ENCODE results near the gene ALG3.
A peak's percentile ranks its signal among the peaks of the same experiment; 100 is the strongest.

ALG3 gene

DNA sequence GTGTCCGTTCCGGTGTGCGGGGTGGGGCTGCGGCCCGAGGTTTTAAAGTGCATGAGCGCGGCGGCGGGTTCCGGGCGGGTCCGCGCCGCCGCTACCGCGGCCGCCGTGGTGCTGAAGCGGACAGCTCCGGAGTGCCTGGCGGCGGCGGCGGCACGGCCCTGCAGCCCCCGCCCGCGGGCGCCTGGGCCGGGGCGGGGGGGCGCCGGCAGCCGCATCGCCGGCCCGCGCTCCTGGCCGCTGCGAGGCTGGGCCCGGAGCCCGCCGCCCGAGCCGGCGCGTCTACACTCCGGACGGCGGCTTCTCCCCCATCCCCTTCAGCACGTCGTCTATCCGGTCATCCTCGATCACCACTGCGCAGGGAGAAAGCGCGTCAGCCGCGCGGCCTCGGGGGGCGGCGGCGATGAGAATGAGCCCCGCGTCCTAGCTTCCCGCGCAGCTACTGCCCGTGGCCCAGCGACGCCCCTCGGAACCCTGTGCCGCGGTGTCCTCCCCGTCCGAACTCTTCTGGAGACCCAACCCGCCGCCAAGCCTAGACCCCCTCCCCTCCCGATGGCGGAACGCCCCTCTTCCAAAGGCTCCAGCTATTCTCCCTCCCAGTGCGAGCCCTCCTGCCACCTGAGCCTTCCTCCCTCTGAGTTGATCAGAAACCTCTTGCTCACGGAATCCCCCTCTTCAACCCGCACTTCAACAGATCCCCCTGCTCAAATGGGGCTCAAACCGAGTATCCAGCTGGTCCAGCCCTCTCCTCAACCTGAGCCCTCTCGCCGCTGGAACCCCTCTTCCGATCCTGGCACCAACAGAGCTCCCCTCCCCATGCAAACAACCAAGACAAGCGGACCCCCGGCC, 11.3 kb upstream of the ALG3 start:
- peak; percentile 63 for DNase-seq

DNA sequence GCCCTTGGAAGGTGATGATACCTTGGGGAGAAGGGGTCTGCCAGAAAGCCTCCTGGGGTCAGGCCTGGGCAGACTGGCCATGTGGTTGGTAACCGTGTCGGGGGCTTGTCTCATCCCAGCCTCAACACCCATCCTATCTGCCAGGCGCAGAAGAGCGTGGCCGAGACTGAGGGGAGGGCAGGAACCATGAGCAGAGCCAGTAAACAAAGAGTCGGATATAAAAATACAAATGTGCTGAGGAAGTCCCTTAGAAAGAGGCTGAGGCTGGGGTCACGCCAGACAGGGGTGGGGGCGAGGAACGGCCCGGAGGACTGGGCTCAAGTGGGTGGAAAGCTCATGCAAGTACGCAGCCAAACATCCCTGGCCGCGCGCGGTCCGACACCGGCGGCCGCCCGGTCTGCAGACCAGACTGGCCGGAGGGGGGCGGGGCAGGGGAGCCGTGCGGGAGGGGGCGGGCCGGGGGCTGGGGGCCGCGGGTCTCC, 10.7 kb upstream of the ALG3 start:
- no peak for DNase-seq

DNA sequence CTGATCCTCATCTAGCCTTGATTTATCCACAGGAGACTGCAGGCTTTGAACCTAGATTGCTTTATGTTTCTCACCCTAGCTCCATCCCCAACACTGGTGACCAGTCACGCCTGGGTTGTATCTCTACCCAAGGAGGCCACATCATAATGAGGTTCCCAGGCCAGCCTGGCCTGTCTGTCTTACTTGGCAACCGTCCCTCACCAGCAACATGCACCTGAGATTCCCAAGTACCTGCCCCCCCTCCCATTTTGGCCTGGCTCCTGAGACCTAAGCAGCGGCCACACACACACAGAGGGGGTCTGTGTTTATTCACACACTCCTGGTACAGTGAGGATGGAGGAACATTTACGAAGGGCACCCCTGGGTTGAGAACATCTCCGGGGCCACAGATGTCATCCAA, 10.2 kb upstream of the ALG3 start:
- no peak for DNase-seq

DNA sequence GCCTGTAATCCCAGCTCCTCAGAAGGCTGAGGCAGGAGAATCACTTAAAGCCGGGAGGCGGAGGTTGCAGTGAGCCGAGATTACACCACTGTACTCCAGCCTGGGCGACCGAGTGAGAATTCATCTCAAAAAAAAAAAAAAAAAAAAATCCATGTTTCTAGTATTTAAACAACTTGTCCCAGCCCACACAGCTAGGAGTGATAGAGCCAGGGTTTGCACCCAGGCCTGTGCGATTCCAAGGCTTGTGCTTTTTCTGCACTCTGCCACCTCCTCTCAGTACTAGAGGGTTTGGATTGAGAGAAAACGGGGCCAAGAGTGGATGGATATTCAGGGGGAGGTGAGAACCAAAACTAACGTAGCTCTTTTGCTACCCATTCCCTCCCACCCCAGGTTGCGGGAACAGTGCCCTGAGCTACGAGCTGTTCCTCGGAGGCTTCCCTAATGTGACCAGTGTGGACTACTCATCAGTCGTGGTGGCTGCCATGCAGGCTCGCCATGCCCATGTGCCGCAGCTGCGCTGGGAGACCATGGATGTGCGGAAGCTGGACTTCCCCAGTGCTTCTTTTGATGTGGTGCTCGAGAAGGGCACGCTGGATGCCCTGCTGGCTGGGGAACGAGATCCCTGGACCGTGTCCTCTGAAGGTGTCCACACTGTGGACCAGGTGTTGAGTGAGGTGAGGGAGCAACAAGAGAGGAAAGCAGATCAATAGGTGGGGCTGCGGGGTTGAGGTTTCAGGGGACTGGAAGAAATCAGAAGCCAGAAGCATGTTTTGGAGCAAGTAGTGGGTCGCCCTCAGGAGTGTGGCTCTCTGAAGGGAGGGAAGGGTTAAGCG, 8.5 kb upstream of the ALG3 start:
- no peak for DNase-seq

DNA sequence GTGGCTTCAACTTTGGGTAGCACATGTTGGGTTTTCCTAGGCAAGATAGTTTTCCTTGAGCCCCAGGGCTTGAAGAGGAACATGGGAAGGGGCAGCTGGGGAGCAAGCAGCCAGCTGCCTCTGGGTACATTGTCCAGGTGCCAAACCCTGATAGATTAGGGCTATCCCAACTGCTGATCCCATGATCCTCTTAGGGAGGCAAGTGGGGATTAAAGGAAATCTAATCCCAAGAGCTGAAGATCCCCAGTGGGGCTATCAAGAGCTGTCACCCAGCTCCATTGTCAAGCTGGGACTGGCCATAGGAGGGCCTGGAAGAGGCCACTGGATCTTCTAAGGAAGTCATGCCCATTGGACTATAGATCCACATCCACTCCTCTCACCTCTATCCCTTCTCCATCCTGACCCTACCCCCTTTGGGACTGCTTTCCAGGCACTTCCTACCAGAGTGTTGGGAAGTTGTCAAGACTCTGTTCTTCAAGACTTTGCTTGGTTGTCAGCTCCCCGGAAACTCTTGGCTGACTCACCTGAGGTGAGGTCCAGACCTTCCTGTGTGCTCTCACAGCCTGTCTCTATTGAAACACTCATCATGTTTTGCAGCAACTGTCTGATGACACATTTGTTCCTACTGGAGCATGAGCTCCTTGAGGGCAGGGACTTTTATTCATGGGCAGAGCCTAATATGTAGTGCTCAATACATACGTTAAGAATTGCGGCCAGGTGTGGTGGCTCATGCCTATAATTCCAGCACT, 6.7 kb upstream of the ALG3 start:
- DNase-seq = no peak

DNA sequence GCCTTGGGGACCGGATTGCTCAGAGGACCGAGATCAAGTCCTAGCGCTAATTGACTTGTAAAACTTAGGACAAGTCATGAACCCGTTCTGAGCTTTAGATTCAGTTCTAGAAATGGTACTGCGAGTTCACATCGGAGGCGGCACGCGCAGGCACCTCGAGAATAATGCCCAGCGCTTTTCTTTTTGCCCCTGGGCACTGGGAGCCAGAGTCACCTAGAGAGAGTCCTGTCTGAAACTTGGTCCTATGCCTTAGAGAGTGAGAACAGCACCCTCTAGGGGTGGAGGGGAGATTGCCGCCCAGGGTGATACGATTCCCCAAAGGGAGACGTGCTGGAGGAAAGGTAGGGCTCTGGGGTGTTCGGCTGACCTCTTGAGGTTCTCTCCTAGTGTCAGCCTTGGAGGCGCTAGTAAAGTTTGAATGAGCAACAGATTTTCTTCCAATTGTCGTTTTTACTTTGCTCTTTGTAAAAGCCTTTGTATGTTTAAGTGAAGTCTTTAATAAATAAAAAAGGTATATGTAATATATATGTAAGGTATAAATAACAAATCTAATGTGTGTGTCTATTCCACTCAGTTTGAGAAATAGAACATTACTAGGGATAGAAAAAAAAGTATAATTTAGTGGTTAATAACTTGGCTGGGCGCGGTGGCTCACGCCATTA, 1.5 kb upstream of the ALG3 start:
- peak; percentile 95 for DNase-seq

DNA sequence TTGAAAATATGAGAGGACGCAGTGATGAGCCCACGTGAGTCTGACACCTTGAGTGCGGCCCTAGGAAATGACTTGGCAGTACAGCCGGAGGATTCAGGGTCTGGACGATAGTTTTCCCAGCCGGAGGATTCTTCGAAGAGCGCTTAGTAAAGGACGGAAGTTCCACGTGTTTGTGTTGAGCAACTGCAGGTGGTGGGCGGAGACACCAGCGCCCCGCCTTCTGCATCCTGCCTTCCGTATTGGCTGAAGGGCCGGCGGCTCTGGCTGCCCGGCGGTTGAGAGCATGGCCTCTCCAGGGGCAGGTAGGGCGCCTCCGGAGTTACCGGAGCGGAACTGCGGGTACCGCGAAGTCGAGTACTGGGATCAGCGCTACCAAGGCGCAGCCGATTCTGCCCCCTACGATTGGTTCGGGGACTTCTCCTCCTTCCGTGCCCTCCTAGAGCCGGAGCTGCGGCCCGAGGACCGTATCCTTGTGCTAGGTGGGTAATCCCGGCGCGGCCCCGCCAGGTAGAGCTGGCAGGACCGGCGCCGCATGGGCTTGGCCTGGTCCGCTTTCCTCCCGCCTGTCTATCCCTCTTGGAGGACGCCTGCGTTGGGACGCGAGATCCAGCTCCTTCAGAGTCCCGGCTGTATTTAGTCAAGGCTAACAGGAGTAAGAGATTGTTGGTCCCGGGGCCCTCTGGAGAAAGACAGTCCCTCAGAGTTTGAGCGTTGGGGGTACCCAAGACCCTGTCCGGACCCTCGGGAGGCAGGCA, 827 bp upstream of the ALG3 start, which contains the start of gene EEF1AKMT4:
EEF1AKMT4 (plus strand) TSS at position 261 of the 755 bp plus-strand sequence; CDS start at position 284, 23 bp downstream.
- DNase-seq = peak; percentile 100

DNA sequence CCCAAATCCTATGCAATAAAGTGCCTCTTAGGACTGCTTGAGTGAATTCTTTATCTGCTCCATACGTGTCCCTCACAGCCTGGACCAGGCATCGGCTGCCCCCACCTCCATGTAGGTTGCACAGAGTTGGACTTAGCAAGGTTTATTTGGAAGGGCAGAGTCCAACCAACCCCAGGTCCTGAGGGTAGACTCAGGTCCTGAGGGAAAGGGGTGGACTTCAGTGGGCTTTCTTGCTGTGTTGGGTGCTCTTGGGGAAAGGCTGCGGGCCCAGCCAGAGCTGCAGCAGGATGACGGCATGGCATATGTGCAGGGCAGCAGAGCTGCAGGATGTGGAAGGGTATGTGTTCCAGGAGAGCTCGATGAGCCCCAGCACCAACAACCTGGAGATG, 6.5 kb downstream of the ALG3 start:
- no peak for DNase-seq

DNA sequence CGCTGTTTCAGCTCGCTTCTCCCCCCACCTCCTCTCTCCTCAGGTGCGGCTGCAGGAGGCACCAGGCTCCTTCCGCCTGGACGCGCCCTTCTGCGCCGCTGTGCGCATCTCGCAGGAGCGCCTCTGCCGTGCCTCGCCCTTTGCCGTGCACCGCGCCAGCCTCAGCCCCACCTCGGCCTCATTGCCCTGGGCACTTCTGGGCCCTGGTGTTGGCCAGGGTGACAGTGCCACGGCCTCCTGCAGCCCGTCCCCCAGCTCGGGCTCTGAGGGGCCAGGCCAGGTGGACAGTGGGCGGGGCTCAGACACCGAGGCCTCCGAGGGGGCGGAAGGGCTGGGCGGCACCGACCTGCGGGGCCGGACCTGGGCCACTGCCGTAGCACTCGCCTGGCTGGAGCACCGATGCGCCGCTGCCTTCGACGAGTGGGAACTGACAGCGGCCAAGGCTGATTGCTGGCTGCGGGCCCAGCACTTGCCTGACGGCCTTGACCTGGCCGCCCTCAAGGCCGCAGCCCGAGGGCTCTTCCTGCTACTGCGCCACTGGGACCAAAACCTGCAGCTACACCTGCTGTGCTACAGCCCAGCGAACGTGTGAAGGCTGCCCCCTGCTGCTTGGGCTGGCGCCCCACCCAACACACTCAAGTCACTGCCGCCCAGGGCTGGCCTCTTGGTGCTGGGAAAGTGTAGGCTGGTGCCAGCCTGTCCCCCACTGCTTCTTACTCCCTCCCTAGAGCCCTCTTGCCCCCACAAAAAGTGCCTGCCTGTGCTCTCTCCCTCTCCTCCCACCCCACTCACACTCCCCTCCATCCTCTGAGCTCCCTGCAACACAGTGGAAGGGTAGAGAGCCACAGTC, 7.1 kb downstream of the ALG3 start:
- DNase-seq = peak; percentile 85

DNA sequence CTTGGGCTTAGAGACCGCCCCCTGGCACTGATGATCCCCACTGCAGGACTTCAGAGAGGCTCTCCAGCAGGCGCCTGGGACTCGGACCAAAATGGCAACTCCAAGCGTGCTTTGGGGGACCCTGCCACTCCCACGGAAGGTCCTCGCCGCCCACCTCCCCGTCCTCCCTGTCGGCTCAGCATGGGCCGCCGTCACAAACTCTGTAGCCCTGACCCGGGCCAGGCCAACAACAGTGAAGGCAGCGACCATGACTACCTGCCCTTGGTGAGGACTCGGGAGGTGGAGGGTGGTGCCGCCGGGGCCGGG, 7.7 kb downstream of the ALG3 start:
- no peak for DNase-seq

DNA sequence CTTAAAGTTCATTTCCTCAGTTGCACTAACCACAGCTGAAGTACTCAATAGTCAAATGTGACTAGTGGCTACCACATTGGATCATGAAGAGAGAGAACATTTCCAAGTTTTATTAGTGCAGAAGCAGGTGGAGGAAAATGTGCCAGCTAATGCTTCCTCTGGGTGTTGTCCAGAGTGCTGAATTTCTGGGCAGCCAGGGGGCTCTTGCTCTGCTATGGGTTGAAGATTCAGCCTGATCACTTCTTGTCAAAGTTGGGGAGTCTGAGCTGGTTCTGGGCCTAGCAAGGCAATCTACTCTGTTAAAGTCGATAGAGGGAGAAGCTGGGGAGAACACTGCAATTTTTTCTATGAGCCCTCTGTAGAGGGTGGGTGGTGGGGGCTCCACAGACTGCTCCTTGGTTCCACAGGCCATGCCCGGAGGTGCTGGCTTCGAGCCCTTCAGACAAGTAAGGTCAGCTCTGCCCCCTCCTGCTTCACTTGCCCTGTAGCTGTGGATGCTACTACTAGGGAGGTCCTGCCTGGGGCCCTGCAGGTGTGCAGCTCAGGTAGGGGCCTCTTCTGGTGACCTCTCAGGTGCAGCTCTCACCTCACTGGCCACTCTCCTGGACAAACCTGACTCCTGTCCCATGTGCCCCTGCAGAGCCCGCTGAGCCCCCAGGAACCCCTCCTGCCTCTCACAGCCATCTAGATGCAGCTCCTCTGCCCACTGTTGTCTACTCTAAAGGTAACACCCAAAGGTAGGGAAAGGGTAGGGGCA, 8.2 kb downstream of the ALG3 start:
- DNase-seq = peak; percentile 65

DNA sequence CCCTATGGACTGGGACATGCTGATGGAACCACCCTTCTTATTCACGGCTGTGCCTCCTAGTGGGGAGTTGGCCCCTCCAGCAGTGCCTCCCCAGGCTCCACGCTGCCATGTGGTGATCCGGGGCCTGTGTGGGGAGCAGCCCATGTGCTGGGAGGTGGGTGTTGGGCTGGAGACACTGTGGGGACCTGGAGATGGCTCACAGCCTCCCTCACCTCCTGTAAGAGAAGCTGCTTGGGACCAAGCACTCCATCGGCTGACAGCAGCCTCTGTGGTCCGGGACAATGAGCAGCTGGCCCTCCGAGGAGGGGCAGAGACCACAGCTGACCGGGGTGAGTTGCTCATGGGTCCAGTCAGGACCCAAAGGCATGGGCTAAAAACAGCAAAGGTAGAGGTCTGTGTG, 9.1 kb downstream of the ALG3 start:
- DNase-seq = peak; percentile 22

DNA sequence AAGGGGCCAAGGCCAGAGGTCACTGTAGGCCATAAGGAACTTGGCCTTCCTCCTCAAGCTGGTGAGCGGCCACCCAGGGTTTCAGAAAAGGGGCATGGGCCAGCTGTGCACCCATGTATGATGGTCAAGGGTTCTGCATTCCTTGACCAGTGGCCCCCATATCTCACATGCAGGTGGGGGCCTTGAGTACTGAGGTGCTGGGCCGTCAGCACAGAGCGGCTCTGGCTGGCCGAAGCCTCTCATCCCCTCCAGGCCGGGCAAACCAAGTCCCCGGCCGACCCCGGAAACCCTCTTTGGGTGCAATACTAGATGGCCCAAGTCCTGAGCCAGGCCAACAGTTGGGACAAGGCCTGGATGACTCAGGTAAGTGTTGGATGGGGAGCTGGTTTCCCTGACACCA, 9.5 kb downstream of the ALG3 start:
- DNase-seq = peak; percentile 34

DNA sequence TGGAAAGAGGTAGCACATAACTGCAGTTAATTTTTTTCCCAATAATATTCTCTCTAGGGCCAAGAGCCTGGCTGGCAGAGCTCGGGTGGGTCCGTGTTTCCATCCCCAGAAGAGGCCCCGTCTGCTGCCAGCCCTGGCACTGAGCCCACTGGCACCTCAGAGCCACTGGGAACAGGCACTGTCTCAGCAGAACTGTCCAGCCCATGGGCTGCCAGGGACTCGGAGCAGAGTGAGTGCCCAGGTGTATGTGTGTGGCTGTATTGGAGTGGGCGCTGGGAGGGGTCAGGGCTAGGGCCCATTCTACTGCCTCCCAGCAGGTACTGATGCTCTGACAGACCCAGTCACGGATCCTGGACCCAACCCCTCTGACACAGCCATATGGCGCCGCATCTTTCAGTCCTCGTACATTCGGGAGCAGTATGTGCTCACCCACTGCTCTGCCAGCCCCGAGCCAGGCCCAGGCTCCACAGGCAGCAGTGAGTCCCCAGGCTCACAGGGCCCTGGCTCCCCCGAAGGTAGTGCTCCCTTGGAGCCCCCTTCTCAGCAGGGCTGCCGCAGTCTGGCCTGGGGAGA, 10.4 kb downstream of the ALG3 start:
- peak; percentile 43 for DNase-seq

DNA sequence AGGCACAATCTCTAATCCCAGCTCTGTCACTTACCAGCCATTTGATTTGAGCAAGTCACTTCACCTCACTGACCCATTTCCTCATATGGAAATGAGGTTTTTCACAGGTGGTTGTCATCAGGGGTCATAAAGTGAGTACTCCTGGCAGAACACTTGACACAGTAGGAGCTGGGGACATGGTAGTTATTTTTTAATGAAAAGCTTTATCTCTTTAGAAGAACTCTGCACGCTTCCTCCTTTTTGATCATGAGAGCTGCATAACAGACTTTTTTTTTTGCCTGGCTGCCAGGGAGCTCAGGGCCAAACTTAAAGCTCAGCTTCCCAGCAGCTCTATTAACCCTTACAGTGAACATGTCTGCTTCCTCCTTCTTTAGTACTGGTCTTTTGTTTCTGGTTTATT, 11.0 kb downstream of the ALG3 start:
- DNase-seq = peak; percentile 26

DNA sequence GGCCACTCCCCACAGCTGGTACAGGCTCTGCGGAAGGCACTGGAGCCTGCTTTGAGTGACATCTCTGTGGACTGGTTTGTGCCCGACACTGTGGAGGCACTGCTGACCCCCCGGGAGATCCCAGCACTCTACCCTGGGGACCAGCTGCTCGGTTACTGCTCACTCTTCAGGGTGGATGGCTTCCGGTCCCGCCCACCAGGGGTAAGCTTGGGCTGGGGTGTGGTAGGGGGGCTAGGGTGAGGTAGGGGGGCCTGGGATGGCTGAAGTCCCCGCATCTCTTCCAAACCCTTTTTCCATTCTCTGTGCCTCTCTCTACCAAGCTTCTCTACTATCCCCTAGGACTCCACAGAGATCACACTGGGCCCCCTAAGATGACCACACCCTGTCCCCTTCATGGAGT, 11.6 kb downstream of the ALG3 start:
- peak; percentile 29 for DNase-seq

DNA sequence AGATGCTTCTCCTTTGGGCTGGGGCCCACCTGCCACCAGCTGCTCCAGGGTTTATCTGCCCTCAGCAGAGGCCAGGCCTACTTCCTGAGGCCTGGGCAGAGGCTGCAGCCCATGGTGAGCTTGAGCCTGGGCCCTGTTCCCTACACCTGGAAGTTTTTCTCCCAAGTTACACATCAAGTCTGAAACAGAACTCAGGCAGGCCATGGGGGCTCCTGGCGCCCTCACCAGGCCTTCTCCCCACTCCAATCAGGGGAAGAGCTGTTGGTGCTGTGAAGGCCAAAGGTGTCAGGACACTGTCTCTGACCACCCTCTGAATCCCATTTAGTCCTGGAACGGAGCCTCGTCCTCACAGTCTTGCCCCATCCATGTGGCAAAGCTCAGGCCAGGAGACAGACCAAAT, 12.1 kb downstream of the ALG3 start:
- DNase-seq = no peak

DNA sequence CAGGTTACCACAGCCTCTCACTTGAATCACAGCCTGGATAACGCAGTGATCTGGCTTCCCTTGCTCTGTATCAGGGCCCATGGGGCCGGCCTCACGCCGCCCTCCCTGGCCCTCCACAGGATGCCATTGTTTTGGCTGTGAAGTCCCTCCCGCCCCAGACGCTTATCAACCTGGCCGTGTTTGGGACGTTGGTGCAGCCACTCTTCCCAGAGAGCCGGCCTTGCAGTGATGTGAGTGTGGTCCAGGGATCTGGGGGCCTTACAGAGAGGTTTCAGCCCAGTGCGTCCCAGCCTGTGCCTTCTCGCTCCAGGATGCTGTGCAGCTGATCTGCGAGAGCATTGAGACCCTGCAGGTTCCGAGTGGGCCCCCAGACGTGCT, 12.7 kb downstream of the ALG3 start:
- peak; percentile 42 for DNase-seq

DNA sequence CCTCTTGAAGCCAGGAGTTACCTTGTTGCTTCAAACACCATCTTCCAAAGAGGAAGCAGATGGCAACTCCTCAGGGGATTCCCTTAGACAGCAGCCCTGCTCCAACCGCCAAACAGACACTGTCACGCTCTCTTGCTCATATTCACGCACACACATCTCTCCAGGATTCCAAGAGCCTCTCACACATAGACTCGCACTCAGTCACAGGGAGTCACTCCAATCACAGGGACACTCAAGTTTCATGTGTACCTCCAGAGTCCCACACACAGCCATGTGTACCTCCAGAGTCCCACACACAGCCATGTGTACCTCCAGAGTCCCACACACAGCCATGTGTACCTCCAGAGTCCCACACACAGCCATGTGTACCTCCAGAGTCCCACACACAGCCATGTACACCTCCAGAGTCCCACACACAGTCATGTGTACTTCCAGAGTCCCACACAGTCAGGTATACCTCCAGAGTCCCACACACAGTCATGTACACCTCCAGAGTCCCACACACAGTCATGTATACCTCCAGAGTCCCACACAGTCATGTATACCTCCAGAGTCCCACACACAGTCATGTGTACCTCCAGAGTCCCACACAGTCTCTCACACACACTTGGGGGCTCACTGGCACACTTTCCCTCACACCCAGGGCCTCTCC, 13.3 kb downstream of the ALG3 start:
- DNase-seq = peak; percentile 43

Measured in islet precursor cell (in vitro differentiated cells).